GM18498 (cell line): Measurements from ENCODE around the gene LIPT2.

Experiments used
- ATAC-seq: cut with Tn5 transposase; IDR thresholded peaks from one replicate; pipeline ENCODE4 v1.9.1; 2021; ENCODE audit warnings: mild to moderate bottlenecking, moderate library complexity; ENCODE audit not compliant: unreplicated experiment

The LIPT2 gene

DNA sequence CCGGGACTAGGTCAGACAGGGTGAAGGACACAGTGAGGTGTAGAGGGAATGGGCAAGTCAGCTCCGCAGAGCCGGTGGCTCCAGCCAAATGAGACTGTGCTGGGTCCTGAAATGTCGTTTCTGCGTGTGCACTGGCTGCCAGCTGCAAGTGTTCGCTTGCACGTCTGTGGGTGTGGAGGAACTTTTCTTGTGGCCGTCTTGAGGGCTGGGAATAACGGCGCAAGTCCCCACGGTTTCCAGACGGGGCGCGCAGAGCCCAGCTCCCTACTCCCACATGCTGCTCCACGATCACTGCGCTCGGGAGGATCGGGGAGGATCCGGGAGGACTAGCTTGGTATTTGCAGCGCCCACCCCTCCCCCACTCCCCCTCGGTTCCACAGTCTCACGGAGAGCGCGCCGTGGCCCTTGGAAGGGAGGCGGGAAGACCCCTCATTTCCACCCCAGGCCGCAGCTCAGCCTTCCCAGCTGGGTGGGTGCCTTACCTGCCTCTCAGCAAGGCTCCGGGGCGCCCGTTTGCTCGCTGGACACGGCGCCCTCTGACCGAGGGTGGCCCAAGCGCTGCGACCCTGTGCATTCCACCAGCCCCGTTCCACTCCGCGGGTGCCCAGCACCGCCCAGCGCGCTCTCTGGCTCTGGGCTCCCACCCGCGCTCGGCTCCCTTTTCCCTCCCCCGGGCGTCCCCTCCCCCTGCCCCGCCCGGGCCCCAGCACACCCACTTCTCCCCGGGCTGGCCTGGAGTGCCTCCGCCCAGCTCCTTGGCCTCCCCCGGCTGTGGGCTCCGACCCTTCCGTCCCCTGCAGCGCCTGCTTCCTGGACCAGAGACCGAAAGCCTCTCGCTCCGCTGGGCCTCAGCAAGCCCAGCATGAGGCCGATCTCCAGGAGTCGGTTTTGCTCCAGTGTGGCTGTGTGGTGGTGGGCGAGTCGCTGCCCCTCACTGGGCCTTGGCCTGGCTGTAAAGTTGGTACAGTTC lies 26.3 kb downstream of the LIPT2 start, which contains the start of gene KCNE3:
Gene KCNE3, minus strand, starts transcription at position 634 of the 970 bp plus-strand sequence. CDS start 9,986 bp downstream, outside the sequence.
- ATAC-seq: no peak

DNA sequence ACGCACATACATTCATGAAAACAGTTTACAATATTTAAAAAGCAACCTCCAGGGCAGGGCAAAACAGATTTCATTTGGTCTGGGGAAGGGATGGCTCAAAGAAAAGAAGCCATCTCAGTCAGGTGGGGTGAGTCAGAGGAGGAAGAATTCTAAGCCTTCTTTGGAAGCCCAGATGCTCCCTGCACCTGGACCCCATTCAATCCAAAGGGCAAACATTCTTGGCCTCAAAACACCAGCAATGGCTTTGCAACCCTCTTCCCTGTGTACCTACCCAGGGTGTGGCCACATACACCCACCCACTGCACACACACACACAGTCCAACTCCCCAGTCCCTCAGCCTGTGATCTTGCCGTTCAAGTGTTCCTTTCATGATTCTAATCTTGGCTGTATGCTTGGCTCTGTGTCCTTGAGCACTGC lies 28.2 kb downstream of the LIPT2 start:
- no peak for ATAC-seq

DNA sequence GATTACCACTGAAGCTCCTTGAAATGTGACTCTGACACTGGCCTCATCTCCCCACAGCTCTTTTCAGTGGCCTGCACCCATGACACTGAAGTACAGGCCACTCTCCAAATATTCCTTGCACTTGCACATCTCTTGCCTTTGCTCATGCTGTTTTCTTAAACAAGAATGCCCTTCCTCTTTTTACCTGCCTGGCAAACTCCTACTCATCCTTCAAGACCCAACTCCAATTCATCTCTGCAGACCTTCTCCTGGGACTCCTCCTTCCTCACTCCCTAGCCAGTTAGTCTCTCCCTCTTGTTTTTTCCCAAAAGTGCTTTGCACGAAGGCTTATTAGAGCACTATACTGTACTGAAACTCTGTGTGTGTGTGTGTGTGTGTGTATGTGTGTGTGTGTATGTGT lies 28.8 kb downstream of the LIPT2 start:
- ATAC-seq: no peak

DNA sequence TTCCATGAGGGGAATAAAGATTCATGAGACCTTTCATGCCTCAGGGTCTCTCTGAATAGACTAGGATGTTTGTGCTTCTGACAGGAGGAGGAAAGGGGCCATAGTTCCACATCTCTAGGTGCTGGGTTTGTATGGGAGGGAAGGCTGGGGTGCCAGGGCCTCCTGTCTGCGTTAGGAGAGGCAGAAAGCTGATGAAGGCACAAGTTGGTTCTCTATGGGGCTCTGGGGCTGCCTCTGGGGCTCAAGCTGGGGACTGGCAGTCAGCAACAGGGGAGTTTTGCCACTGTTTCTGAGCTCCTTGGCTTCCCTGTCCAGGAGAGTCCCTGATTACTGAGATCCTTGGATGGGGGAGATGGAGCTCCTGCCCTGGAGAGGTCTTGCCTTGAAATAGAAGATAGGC lies 30.3 kb downstream of the LIPT2 start:
- no peak for ATAC-seq

DNA sequence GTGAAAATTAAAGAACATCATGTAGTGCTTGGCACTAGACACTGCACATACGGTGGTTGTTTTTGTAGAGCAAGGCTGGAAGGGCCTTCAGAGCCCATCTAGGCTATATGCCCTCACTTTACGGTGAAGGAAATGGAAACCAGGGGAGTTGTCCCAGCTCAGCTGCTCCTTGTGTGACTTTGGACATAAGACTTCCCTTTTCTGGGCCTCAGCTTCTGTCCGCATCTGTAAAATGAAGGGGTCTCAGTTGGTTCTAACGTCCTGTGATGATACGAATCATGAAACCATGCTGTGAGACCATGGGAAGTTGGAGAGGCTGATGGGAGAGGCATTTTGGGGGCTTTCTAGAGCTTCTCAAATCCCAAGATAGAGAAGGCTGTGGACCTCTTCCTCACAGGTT lies 30.9 kb downstream of the LIPT2 start:
- no peak for ATAC-seq

DNA sequence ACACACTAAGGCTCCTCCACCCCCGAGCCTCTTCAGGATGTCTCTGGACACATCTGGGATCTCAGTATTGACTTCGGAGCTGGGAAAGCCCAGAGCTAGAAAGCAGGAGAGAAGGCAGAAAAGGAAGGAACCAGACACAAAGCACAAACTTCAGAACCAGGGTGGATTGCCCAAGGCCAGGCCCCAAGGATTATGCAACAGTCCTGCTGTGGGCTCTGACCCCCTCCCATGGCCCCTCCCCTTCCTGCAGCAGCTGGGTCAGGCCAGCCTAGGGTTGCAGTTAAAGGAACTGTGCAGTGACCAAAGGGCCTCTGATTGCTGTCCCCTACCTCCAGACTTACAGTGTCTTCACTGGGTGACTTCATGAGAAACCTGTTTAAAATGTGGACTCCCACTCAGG lies 31.5 kb downstream of the LIPT2 start:
- no peak for ATAC-seq

DNA sequence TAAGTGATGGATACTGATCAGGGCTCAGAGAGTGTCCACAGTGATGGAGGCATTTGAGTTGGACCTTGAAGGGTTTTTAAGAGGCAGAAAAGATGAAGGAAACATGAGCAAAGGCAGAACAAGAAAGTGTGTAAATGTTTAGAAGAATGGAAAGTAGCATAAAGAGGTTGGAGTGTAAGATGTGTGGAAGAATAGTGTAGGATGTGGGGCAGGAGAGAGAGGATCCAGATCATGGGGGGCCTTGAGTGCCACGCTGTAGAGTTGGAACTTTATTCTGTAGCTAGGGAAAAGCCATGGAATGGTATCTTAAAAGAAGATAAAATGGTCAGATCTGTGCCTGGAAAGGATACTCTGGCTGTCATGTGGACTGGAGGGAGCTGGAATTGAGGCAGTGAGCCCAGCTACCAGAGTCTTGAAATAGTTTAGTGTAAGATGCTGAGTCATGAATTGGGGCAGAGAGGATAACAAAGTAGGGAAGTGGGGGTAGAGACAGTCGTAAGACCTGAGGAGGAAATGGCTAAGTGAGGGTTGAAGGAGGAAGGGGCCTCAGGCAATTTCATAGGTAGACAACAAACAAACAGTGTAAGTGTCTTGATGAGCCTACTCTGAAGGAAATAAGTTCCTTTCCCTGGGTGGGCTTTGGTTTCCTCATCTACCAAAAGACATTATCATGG lies 32.9 kb downstream of the LIPT2 start:
- ATAC-seq: no peak

DNA sequence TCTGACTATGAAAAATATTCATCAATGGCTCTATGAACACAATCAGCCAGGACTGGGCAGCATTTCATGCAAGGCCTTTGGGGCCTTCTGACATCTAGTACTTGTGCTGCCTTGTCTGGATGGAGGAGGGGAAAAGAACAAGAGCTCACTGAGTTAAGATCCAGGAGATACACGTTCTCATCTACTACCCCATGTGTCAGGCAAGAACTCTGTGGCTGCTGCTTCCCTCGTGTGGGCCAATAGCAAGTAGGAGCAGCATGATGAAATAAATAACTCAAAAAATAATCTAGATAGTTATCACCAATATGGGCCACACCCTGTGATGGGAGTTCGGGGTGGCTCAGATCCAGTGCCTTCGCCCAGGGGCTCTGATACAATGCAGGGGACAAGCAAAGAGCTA lies 33.5 kb downstream of the LIPT2 start:
- ATAC-seq: no peak

DNA sequence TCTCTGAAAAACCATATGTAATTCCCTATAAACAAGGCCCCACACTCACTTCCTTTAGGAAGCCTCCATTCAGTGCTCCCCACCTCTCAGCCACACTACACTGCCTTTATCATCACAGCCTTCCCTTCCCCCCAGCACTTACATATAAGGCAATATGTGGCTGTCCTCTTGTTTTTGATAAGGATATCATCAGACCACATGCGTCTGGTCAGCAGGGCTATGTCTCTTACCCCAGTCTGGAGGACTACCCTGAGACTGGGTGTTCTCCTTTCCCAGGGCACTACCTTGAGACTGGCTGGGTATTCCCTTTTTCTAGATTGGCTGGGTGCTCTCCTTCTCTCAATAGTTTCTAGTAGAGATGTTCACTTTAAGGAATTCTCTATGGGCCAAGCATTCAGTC lies 33.9 kb downstream of the LIPT2 start:
- ATAC-seq: no peak

DNA sequence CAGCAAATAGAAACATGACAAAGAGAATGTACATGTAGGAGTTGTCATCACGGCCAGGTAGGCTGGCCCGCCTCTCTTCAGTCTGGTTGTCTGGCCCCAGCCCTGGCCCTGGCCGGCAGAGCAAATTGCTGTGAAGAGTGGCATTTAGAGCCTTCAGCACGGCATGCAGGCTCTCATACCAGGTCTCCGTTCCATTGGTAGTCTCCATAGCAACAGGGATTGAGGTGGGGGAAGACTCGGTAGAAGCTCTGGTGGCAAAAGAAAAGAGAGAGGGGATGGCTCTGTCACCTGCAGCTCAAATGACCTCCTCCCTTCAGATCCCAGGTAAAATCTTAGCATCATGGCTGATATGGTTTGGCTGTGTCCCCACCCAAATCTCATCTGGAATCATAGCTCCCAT lies 36.2 kb downstream of the LIPT2 start:
- no peak for ATAC-seq

DNA sequence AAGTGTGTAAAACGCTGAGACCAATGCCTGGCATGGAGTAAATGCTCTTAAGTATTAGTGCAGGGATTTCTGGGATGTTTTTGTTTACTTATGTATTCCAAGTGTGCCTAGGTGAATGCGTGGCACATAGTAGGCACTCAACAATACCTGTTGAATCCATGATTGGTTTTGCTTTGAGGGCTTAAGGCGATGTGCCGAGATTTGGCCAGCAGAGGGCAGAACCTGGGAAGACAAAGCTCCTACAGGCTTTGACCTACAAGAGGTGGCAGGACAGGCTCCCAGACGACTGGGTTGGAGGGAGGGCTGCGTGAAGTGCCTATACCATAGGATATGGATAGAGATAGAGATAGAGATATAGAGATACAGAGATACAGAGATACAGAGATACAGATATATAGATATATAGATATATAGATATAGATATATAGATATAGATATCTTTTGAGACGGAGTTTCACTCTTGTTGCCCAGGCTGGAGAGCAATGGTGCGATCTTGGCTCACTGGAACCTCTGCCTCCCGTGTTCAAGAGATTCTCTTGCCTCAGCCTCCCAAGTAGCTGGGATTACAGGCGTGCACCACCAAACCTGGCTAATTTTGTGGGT lies 40.0 kb downstream of the LIPT2 start:
- no peak for ATAC-seq

DNA sequence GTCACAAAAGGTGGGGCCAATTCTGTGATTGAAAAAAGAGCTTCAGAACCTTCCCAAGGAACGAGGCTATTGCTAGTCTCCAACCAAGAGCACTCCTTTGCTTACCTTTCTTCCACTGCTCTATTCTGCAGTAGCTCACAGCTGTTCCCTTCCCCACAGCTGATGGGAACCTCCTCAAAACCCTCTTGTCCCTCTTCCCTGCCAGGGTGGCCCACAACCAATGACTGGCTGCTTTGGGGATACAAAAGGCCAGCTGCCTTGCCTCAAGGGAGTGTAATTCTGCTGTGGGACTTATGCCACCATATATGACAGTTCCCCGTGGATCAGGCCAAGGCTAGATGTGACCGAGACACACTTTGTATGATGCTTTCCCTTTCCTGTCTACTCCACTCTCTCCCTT lies 41.2 kb downstream of the LIPT2 start:
- ATAC-seq: no peak

DNA sequence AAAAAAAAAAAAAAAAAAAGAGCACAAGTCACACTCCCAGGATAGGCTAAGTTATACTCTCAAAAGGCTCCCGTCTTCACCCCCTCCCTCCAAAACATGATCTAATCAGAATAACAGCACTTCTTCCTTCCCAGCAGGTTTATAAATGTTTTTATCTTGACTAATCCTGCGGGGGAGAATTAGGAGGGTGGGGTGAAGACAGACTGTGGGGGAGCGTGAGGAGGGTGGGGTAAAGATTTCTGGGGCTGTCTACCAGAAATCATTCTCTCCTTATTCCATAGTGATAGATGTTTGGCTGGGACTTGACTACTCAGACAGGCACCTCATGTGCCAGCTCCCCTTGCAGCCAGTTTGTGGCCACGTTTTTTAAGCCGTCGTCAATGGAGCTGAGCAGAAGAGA lies 43.2 kb downstream of the LIPT2 start:
- ATAC-seq: no peak

DNA sequence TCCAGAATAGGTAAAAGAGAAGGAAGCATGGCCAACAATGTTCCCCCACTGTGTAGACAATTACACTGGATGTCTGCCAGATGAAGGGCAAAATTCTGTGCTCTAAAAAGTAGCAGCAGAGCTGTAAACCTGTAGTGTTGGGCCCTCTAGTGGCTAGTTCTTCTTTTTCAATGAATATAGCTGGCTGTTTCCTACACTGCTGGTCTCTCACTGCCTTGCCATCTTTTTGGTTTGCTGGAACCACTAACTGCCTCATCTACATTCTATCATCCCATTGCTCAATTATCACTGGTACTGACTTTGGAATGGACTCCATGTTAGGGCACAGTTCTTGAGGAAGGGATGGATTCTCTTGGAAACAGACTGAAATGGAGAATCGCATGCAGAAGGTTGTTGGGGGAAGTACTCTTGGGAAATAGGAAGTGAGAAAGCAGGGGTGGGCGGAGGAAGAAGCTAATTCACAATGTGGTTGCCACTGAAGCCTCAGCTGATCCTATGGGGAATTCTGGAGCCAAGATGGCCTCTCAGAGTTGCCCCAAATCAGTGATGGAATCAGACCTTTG lies 44.1 kb downstream of the LIPT2 start:
- peak; percentile 64 for ATAC-seq

DNA sequence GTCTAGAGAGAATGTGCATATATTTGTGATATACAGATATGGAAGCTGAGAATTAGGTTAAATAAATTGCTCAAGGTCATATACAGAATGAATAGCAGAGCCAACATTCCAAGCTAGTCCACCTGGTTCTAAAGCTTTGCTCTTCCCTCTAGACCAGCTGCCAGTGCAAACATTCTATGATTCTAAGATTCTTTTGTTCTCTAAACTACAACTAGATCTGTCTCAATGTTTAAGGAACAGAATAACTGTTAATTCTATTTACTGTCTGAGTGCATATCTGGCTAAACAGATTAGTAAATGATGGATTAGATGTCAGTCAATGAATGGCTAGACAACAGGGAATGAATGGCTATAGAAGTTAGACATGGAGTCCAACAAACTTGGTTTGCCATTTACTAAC lies 45.8 kb downstream of the LIPT2 start:
- ATAC-seq: no peak

DNA sequence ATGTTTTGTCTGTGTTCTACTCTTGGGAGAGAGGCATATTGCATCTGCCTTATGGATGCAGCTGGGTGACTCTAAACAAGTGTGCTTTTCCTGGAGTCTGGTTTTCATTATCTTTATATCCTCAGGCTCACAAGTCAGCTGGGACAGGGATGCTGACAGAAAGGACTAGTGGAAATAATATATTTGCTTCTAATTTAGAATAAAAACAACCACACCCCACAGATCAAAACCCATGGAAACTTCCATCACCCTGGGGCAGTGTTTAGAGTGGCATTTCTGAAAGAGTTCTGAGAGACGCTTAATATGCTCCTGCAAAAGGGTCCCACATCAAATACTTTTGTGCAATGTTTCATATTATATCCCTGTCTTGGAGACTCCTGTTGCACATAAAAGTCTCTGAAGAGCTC lies 47.0 kb downstream of the LIPT2 start:
- no peak for ATAC-seq

DNA sequence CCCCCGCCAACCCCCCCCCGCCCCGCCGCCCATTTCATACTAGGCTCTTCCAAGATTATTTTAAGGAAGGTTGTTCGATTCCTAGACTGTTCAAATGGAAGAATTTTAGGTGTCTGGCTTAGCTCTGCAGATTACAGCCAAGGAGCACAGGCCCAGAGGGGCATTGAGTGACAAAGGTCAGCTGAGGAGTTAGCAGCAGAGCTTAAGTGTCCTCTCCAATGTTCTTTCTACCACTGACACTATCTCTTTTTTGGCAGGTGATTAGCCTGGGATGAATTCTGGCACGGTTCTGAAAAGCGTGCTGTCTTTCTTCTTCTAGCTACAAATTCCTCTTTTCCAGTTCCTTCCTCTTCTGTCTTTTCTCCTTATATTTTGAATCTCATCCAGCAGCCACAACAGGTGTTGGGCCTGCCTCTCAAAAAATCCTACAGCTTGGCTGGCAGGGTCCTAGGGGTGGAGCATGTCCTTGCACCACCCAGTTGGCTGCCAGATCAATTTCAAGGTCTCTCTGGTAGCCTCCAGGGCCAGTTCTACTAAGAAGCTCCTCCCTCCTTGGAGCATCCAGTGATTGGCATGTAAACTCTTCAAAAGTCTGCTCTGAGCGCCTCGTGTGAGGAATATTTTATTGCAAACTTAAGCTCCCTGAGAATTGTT lies 49.2 kb downstream of the LIPT2 start:
- no peak for ATAC-seq

DNA sequence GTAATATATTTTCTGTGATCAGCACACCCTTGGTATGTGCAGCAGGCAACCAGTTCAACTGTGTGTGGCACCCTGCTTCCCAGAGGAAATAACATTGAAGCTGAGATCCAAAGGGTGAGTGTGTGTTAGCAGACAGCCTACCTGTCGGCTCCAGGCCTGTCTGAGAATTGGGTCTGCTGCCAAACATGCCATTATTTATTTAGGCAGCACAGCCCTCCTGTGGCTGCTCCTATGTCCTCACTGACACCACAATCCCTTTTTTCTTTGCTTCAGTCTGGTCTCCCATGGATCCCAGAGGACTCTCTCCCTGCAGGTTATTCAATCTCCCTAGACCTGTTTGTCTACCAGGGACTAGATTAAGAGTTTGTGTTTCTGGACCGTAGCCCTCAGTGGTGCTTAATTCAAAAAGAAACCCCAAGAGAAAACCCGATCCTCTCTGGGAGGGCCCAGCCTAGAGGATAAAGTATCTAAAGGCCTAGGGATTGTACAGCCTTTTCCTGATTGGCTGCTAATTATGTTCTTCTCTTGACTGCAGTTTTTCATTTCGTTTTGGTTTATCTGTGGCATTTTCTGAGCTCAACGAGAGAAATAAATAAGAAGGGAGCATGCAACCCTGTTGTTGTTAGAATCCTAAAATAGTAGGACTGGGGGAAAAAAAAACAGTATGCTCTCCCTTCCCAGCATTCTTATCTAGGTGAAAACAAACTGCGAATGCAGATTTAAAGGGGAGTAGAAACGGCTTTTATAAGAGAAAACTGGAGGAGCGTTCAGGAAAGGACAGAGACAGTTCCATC lies 50.3 kb downstream of the LIPT2 start:
- ATAC-seq: no peak

DNA sequence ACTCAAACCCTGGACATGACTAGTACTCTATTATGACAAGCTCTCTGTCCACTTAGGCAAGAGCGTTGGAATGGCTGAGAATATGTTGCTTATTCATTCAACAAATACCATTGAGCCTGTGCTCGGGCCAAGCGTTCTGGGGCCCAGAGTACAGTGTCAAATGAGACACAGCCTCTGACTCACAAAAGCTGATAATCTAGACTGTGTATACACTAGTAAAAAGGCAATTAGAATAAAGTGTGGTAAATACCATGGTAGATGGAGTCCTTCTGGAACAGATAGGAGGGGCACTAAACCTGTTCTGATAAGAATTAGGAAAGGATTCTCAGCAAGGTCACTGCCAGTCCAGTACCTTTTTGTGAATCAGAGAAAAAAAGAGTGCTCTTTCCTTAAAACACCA lies 50.9 kb downstream of the LIPT2 start:
- ATAC-seq: no peak
